Kidney (tissue), 14 donors: ENCODE data around the gene DNAJB1. TPM values are rescaled to one million over a fixed set of nuclear protein-coding genes. Genes with fewer than 3 reads are reported as not detected.

Experiments used
- DNase-seq, 5 donors: peaks; one replicate each; pipeline ENCODE4 v3.0.0-alpha.2; 2013 to 2020
- FAIRE-seq: peaks from 2 replicates; lab custom pipeline; 2012; peaks lifted over from hg19 to GRCh38; lab: Jason Lieb, UNC
- H3K27ac ChIP-seq, 2 donors: one replicate each; pipeline ENCODE4 v1.7.0; 2013; ENCODE audit warnings: low read depth in 2 of 2, low read length in 2 of 2, inconsistent platforms in 1 of 2
- H3K27me3 ChIP-seq: one replicate; pipeline ENCODE4 v1.7.1; 2013; ENCODE audit warnings: low read length, inconsistent platforms; ENCODE audit not compliant: control insufficient read depth, insufficient read depth
- H3K36me3 ChIP-seq, 3 donors: one replicate each; pipeline versions ENCODE4 v1.7.0 to v1.7.1; 2013; ENCODE audit warnings: low read length in 3 of 3, control low read depth in 1 of 3, inconsistent platforms in 1 of 3; ENCODE audit not compliant: insufficient read depth in 3 of 3, control insufficient read depth in 2 of 3
- H3K4me1 ChIP-seq, 3 donors: one replicate each; pipeline versions ENCODE4 v1.7.0 to v1.7.1; 2013; ENCODE audit warnings: low read length in 3 of 3, inconsistent platforms in 1 of 3, low read depth in 1 of 3; ENCODE audit not compliant: control insufficient read depth in 2 of 3, insufficient read depth in 2 of 3
- H3K4me3 ChIP-seq, 3 donors: one replicate each; pipeline versions ENCODE4 v1.7.0 to v1.8.1; 2013; ENCODE audit warnings: low read length in 3 of 3, control low read depth in 1 of 3, inconsistent platforms in 1 of 3
- H3K9ac ChIP-seq, 3 donors: one replicate each; pipeline versions ENCODE4 v1.7.0 to v1.7.1; 2013; ENCODE audit warnings: low read length in 3 of 3, control low read depth in 1 of 3, inconsistent platforms in 1 of 3
- H3K9me3 ChIP-seq, 3 donors: one replicate each; pipeline versions ENCODE4 v1.7.0 to v1.7.1; 2013; ENCODE audit warnings: low read length in 3 of 3, control low read depth in 1 of 3, inconsistent platforms in 1 of 3; ENCODE audit not compliant: control insufficient read depth in 2 of 3, insufficient read depth in 1 of 3
- CTCF ChIP-seq: IDR thresholded peaks from 3 replicates; pipeline ENCODE4 v1.5.1; 2012; ENCODE audit warnings: mild to moderate bottlenecking, moderate library complexity, borderline replicate concordance; ENCODE audit not compliant: insufficient read depth; ENCODE audit errors: extremely low read depth
- intact Hi-C: fragments of 100-400 bp; cut with DNase I; formaldehyde crosslinking; loops from one replicate; pipeline ENCODE4 v1.11.1; 2022
- microRNA-seq: library from miRNA; unstranded; fragments of <30 nt; microRNA quantifications from one replicate; pipeline ENCODE4 v1.2.0, GENCODE V29; 2020
- polyA plus RNA-seq: library from polyadenylated mRNA; stranded (reverse); fragments of 350-450 nt; fragmentation: Illumina TruSeq; extraction: RNeasy Lipid Tissue Mini Kit (QIAGEN cat#74804); gene quantifications from one replicate; pipeline ENCODE4 v1.2.3, GENCODE V29; 2014; ENCODE audit warnings: low read depth, low replicate concordance; ENCODE audit not compliant: insufficient read depth
- total RNA-seq: library from RNA; stranded (reverse); fragmentation: NEBNext Ultra II Directional; extraction: Animal tissue kit (Norgen Biotek cat#: 25700); gene quantifications from one replicate; pipeline ENCODE4 v1.2.1, GENCODE V29; 2021
- donor health status: control.
- donor health status: control.
- donor health status: control.
- donor health status: control.
- donor health status: control.
- donor health status: DM: yes; HTN: yes; CAD: no.
- donor health status: Normal renal cell carcinoma (clear cell type).

The DNAJB1 gene
- total and polyA plus RNA-seq, 2 donors from 2014 or later = 77.9 to 122 TPM

- Histone ChIP-seq H3K36me3 (peaks cover 3 to 14% (median 5%) of the 10 kb centered on the region in 3 donors), H3K4me3 (no peak overlapping the region), H3K4me1 (peaks cover 0 to 4% (median 0%) of the 10 kb centered on the region in 3 donors), H3K9me3 (no peaks in the 10 kb centered on the region), H3K27me3 (no peaks in the 10 kb centered on the region), H3K27ac (no peak overlapping the region), H3K9ac (no peak overlapping the region)
- FAIRE-seq (no peak), DNase-seq (no peak)
- intact Hi-C loops = no loop called here
- no peak for TF ChIP-seq CTCF
Measured at GRCh38 chr19:14467816-14468215, 50.4 kb downstream of the DNAJB1 start.

GRCh38 chr19:14467391-14467790 lies 50.8 kb downstream of the DNAJB1 start:
- H3K36me3 ChIP-seq = peaks cover 3 to 14% (median 5%) of the 10 kb centered on the region in 3 donors

More at GRCh38 chr19:14467391-14467790, 50.8 kb downstream of the DNAJB1 start:
- Histone ChIP-seq H3K9ac (no peak overlapping the region), H3K9me3 (no peaks in the 10 kb centered on the region), H3K4me1 (peaks cover 0 to 1% (median 0%) of the 10 kb centered on the region in 3 donors), H3K27ac (no peak overlapping the region), H3K27me3 (no peaks in the 10 kb centered on the region), H3K4me3 (no peak overlapping the region)
- intact Hi-C loops = no loop called here
- DNase-seq (no peak), FAIRE-seq (no peak)
- no peak for TF ChIP-seq CTCF

Small RNA genes within 50 kb of the gene (microRNA-seq; reads per million reads assigned to microRNA genes)
- gene MIR639 = not detected

Other genes starting within 250 kb of the DNAJB1 start
- 100 TPM for gene ADGRE5, start 137.0 kb downstream of the DNAJB1 start, total RNA-seq
- gene ADGRE5, start 137.0 kb downstream of the DNAJB1 start, polyA plus RNA-seq = 16.0 TPM
- gene DDX39A, start 99.1 kb downstream of the DNAJB1 start, total RNA-seq = 53.8 TPM
- 35.6 TPM for gene DDX39A, start 99.1 kb downstream of the DNAJB1 start, polyA plus RNA-seq
- 103 TPM for gene PKN1, start 85.1 kb downstream of the DNAJB1 start, total RNA-seq
- gene PKN1, start 85.1 kb downstream of the DNAJB1 start, polyA plus RNA-seq = 67.7 TPM
- gene PTGER1, start 43.0 kb downstream of the DNAJB1 start, total RNA-seq = 19.0 TPM
- gene PTGER1, start 43.0 kb downstream of the DNAJB1 start, polyA plus RNA-seq = 14.3 TPM
- gene GIPC1, start 22.3 kb downstream of the DNAJB1 start, total RNA-seq = 94.6 TPM
- gene GIPC1, start 22.3 kb downstream of the DNAJB1 start, polyA plus RNA-seq = 137 TPM
- 132 TPM for gene TECR, start 11.2 kb upstream of the DNAJB1 start, total RNA-seq
- 280 TPM for gene TECR, start 11.2 kb upstream of the DNAJB1 start, polyA plus RNA-seq
- gene NDUFB7, start 53.7 kb upstream of the DNAJB1 start, total RNA-seq = 146 TPM
- gene NDUFB7, start 53.7 kb upstream of the DNAJB1 start, polyA plus RNA-seq = 894 TPM
- 0.76 TPM for gene CLEC17A, start 64.7 kb upstream of the DNAJB1 start, total RNA-seq
- gene CLEC17A, start 64.7 kb upstream of the DNAJB1 start, polyA plus RNA-seq = not detected
- 0.25 TPM for gene ADGRE3, start 156.4 kb upstream of the DNAJB1 start, total RNA-seq
- gene ADGRE3, start 156.4 kb upstream of the DNAJB1 start, polyA plus RNA-seq = not detected
- gene ZNF333, start 171.7 kb upstream of the DNAJB1 start, total RNA-seq = 20.8 TPM
- 4.1 TPM for gene ZNF333, start 171.7 kb upstream of the DNAJB1 start, polyA plus RNA-seq